GM20000 (cell line): Measurements from ENCODE around the gene PPBP.

ENCODE experiments used
- DNase-seq: peaks from one replicate; pipeline ENCODE4 v3.0.0; 2012; ENCODE audit warnings: low spot score
- TF ChIP-seq, protein P1 (sequence below): IDR thresholded peaks from 2 replicates; pipeline ENCODE4 v1.5.1; 2012; ENCODE audit warnings: mild to moderate bottlenecking, control low read depth; ENCODE audit errors: extremely low read depth, missing control alignments

The PPBP gene

GRCh38 chr4:73988061-73988460 lies at the start of gene PPBP:
Gene PPBP (minus strand): TSS chr4:73988190. CDS start chr4:73988103, 87 bp downstream.
- TF ChIP-seq, protein P1, sequence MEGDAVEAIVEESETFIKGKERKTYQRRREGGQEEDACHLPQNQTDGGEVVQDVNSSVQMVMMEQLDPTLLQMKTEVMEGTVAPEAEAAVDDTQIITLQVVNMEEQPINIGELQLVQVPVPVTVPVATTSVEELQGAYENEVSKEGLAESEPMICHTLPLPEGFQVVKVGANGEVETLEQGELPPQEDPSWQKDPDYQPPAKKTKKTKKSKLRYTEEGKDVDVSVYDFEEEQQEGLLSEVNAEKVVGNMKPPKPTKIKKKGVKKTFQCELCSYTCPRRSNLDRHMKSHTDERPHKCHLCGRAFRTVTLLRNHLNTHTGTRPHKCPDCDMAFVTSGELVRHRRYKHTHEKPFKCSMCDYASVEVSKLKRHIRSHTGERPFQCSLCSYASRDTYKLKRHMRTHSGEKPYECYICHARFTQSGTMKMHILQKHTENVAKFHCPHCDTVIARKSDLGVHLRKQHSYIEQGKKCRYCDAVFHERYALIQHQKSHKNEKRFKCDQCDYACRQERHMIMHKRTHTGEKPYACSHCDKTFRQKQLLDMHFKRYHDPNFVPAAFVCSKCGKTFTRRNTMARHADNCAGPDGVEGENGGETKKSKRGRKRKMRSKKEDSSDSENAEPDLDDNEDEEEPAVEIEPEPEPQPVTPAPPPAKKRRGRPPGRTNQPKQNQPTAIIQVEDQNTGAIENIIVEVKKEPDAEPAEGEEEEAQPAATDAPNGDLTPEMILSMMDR: no peak
- no peak for DNase-seq

- TF ChIP-seq, protein P1: no peak
- DNase-seq: peak; percentile 7
Observed at GRCh38 chr4:74037076-74037955, 49.3 kb upstream of the PPBP start.

GRCh38 chr4:74033739-74034138 lies 45.7 kb upstream of the PPBP start:
- DNase-seq: no peak
- TF ChIP-seq, protein P1: no peak

DNA sequence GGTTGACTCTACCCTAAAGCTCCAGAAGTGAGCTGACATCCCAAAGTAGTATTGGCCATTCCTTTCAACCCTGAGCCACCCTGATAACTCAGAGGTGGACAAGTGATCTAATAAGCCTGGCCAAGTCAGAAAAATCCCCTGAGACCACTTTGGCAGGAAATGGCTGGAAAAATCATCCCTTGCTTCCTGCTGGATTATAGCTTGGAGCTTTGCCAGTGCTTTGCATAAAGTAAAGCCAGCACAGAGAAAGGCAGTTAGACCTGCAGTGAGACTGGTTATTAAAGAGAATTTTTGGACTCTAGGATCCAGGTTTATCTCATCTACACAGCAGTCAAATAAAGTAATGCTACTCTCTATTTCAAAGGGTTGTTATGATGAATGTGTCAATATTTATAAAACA lies 44.1 kb upstream of the PPBP start:
- TF ChIP-seq, protein P1: no peak
- DNase-seq: no peak

DNA sequence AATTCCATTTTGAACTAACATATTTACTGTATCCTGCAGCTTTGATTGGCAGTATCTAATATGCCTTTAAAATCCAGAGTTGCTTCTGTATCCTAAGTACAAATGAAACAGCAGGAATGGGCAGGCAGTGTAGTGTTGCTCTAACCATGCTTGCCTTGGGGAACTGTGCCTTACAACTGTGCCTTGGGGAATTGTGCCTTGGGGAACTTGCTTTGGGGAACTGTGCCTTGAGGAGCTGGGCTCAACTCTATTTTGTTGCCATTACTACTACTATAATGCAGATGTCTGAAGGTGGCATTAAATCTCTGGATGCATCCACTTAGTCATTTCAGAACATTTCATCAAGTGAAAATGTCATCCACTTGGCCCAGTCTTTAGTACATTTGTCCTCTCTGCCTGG lies 43.6 kb upstream of the PPBP start:
- DNase-seq: no peak
- TF ChIP-seq, protein P1: no peak

GRCh38 chr4:74030285-74030684 lies 42.3 kb upstream of the PPBP start:
- no peak for DNase-seq
- TF ChIP-seq, protein P1: no peak

- no peak for DNase-seq
- TF ChIP-seq, protein P1: no peak
Observed at GRCh38 chr4:74028504-74028903, 40.5 kb upstream of the PPBP start.
